Erythroblast (primary cell): ENCODE results near the gene FAF2.

Experiments
- GATA1 ChIP-seq: IDR thresholded peaks from 2 replicates; pipeline ENCODE4 v1.6.1; 2011; ENCODE audit warnings: low read depth, mild to moderate bottlenecking, control low read depth, low read length, moderate library complexity
- POLR2A ChIP-seq: IDR thresholded peaks from 2 replicates; pipeline ENCODE4 v1.6.1; 2011; ENCODE audit warnings: mild to moderate bottlenecking, low read length

DNA sequence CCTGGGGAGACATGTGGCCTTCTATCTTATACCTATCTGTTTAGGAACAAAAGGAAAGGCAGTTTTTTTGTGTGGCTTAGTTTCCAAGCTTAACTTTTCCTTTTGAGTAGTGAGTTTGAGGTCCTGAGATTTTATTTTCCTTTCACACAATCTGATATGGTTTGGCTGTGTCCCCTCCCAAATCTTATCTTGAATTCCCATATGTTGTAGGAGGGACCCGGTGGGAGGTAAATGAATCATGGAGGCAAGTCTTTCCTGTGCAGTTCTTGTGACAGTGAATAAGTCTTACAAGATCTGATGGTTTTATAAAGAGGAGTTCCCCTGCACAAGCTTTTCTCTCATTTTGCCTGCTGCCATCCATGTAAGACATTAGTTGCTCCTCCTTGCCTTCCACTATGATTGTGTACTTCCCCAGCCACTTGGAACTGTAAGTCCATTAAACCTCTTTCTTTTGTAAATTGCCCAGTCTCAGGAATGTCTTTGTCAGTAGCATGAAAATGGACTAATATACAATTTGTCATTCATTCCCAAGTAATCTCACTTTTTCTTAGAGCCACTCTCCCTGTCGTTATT lies 27.1 kb upstream of the FAF2 start:
- TF ChIP-seq POLR2A (no peak), GATA1 (no peak)
